CD4-positive, alpha-beta T cell (primary cell): ENCODE measurements around the gene ITPKB. TPM values are rescaled to one million over a fixed set of nuclear protein-coding genes. Genes with fewer than 3 reads are reported as not detected.

ENCODE experiments used
- ATAC-seq: fragments of 200-7000 bp; cut with Tn5 transposase; one replicate; pipeline ENCODE4 v1.10.0; 2022; ENCODE audit warnings: mild to moderate bottlenecking; ENCODE audit not compliant: poor library complexity
- CTCF ChIA-PET: fragments of 350-600 bp; sonication (Branson Sonifier 250); formaldehyde crosslinking; loops from one replicate; lab custom pipeline; 2021; ENCODE audit warnings: antibody characterized with exemption, inconsistent platforms; lab: Charles Lee
- POLR2A ChIA-PET: fragments of 350-600 bp; sonication (Branson Sonifier 250); formaldehyde crosslinking; loops from one replicate; lab custom pipeline; 2021; ENCODE audit warnings: antibody characterized with exemption, inconsistent platforms; lab: Charles Lee
- DNase-seq, 14 experiments: peaks; one replicate each; pipeline ENCODE4 v3.0.0-alpha.2; 2013 to 2020; ENCODE audit warnings: mixed read lengths in 2 of 14
- H3K27ac ChIP-seq, 2 donors: one replicate each; pipeline versions ENCODE4 v1.5.1 to v1.7.0; 2013; ENCODE audit warnings: low read length in 2 of 2, low read depth in 1 of 2, mild to moderate bottlenecking in 1 of 2
- H3K27me3 ChIP-seq, 2 experiments: 1 replicate in 1 of 2; 2 replicates in 1 of 2; pipeline versions ENCODE4 v1.6.1 to v1.7.0; 2013; ENCODE audit warnings: low read length in 2 of 2, control low read depth in 1 of 2, mild to moderate bottlenecking in 1 of 2, moderate library complexity in 1 of 2; ENCODE audit not compliant: insufficient read depth in 2 of 2, control insufficient read depth in 1 of 2
- H3K36me3 ChIP-seq: one replicate; pipeline ENCODE4 v1.6.1; 2013; ENCODE audit warnings: low read length, control low read depth; ENCODE audit not compliant: insufficient read depth
- H3K4me1 ChIP-seq: one replicate; pipeline ENCODE4 v1.6.1; 2013; ENCODE audit warnings: low read length, control low read depth; ENCODE audit not compliant: insufficient read depth
- H3K4me3 ChIP-seq: one replicate; pipeline ENCODE4 v1.5.1; 2013; ENCODE audit warnings: mild to moderate bottlenecking, low read length, moderate library complexity
- H3K9me3 ChIP-seq, 2 experiments: 1 replicate in 1 of 2; 2 replicates in 1 of 2; pipeline versions ENCODE4 v1.6.1 to v1.7.0; 2013; ENCODE audit warnings: low read length in 2 of 2, mild to moderate bottlenecking in 2 of 2, control low read depth in 1 of 2, moderate library complexity in 1 of 2; ENCODE audit not compliant: control insufficient read depth in 1 of 2, insufficient read depth in 1 of 2
- H3K27ac Mint-ChIP-seq: one replicate; pipeline ENCODE4 v1.8.0; 2020; ENCODE audit warnings: mixed read lengths
- H3K27me3 Mint-ChIP-seq: one replicate; pipeline ENCODE4 v1.8.0; 2021; ENCODE audit warnings: mixed read lengths
- H3K36me3 Mint-ChIP-seq: one replicate; pipeline ENCODE4 v1.8.0; 2021; ENCODE audit warnings: low read depth, mixed read lengths
- H3K4me1 Mint-ChIP-seq: one replicate; pipeline ENCODE4 v1.8.0; 2021; ENCODE audit warnings: low read depth, mixed read lengths
- H3K4me3 Mint-ChIP-seq: one replicate; pipeline ENCODE4 v1.8.0; 2020; ENCODE audit warnings: mild to moderate bottlenecking, mixed read lengths
- H3K9me3 Mint-ChIP-seq: one replicate; pipeline ENCODE4 v1.8.0; 2020; ENCODE audit warnings: mixed read lengths
- intact Hi-C, 2 experiments: fragments of 100-400 bp; cut with DNase I in 1 of 2; cut with micrococcal nuclease in 1 of 2; formaldehyde crosslinking; loops; one replicate each; pipeline versions ENCODE4 v1.15.1 to v1.9.0; 2023 to 2025; cut with DNase I, micrococcal nuclease
- total RNA-seq, 174 experiments: library from RNA in 2 of 174; stranded (reverse) in 2 of 174; gene quantifications; one replicate each; pipeline ENCODE4 v1.2.3 and lab custom pipeline; 2021 to 2026
- TF ChIP-seq, protein P1 (sequence below): fragments of 200-600 bp; IDR thresholded peaks from one replicate; pipeline ENCODE4 v1.8.0; 2022; ENCODE audit warnings: antibody characterized with exemption, mild to moderate bottlenecking

ITPKB gene
- total RNA-seq, 2 experiments from 2014 or later: 565 to 583 TPM

DNA sequence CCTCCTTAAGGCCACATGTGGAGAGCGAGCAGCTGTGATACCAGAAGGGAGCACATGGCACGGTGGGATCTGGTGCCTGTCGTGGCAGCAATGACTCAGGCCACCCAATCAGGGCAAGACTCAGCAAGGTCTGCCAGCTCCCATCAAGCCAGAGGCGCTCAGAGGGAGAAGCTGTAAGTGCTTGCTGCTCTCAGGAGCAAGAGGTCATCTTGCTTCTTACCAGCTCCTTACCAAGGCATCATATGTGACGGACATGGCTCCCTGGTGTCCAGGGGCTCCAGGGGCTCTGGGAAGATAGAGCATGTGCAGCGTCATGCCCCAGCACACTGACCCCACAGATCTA is 72.9 kb downstream of the ITPKB start:
- Mint-ChIP-seq H3K27ac (no peak overlapping the region), H3K9me3 (no peaks in the 10 kb centered on the region), H3K4me1 (peaks cover 16% of the 10 kb centered on the region), H3K36me3 (peaks cover 89% of the 10 kb centered on the region), H3K4me3 (no peak overlapping the region), H3K27me3 (no peaks in the 10 kb centered on the region)
- ChIA-PET POLR2A (interaction anchor here (0.6 to 1.0 kb wide), 2 partner anchors 8 to 73 kb away, joined by 3 to 4 read pairs; no protein-coding TSS in a partner anchor), CTCF (no interaction called here)
- intact Hi-C loops: no loop called here
- Histone ChIP-seq H3K4me1 (peaks cover 11% of the 10 kb centered on the region), H3K4me3 (no peak overlapping the region), H3K36me3 (peaks cover 43% of the 10 kb centered on the region), H3K9me3 (no peaks in the 10 kb centered on the region), H3K27me3 (no peaks in the 10 kb centered on the region), H3K27ac (no peak overlapping the region)
- DNase-seq (no peak), ATAC-seq (no peak)
- TF ChIP-seq, protein P1, sequence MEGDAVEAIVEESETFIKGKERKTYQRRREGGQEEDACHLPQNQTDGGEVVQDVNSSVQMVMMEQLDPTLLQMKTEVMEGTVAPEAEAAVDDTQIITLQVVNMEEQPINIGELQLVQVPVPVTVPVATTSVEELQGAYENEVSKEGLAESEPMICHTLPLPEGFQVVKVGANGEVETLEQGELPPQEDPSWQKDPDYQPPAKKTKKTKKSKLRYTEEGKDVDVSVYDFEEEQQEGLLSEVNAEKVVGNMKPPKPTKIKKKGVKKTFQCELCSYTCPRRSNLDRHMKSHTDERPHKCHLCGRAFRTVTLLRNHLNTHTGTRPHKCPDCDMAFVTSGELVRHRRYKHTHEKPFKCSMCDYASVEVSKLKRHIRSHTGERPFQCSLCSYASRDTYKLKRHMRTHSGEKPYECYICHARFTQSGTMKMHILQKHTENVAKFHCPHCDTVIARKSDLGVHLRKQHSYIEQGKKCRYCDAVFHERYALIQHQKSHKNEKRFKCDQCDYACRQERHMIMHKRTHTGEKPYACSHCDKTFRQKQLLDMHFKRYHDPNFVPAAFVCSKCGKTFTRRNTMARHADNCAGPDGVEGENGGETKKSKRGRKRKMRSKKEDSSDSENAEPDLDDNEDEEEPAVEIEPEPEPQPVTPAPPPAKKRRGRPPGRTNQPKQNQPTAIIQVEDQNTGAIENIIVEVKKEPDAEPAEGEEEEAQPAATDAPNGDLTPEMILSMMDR: no peak

DNA sequence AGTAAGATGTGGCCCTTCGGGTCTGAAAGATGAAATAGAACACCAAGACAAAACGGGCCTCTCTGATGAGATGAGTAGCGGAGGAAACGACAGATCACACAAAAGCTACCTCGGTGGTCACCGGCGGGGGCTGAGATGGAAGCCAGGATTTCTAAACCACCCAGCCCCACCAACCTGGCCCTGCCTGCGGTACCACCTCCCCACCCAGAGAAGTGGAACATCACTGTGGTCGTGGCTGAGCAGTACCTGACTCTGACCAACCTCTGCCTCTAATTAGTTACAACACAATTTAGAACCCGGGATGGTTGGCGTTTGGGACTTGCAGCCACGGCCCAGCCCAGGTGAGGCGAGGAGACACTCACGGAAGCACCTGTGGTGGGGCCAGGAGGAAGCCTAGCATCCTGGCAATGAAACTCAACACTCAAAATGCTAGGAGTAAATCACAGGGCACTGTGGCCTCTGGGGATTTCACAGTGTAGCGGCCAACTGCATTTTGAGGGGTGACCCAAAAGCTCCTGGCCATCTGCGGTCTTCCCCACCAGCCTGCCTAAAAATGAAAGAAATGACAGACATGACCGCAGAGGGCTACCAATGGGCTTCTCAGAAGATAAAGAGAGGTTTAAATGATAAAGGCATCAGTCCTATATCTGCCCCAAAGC is 73.4 kb downstream of the ITPKB start:
- H3K4me3 ChIP-seq: no peak overlapping the region
- Mint-ChIP-seq H3K9me3 (no peaks in the 10 kb centered on the region), H3K4me1 (peaks cover 11% of the 10 kb centered on the region), H3K4me3 (peak overlapping the region; percentile 77), H3K27ac (no peak overlapping the region), H3K27me3 (no peaks in the 10 kb centered on the region), H3K36me3 (peaks cover 89% of the 10 kb centered on the region)
- ChIA-PET POLR2A (interaction anchor here (0.6 to 1.0 kb wide), 2 partner anchors 9 to 74 kb away, joined by 3 to 4 read pairs; no protein-coding TSS in a partner anchor), CTCF (no interaction called here)
- intact Hi-C loops: no loop called here
- TF ChIP-seq, protein P1: no peak
- ATAC-seq (no peak), DNase-seq (no peak)
- H3K27me3 ChIP-seq: no peaks in the 10 kb centered on the region
- no peak overlapping the region for H3K27ac ChIP-seq
- H3K36me3 ChIP-seq: peaks cover 41% of the 10 kb centered on the region
- peaks cover 8% of the 10 kb centered on the region for H3K4me1 ChIP-seq
- H3K9me3 ChIP-seq: no peaks in the 10 kb centered on the region

DNA sequence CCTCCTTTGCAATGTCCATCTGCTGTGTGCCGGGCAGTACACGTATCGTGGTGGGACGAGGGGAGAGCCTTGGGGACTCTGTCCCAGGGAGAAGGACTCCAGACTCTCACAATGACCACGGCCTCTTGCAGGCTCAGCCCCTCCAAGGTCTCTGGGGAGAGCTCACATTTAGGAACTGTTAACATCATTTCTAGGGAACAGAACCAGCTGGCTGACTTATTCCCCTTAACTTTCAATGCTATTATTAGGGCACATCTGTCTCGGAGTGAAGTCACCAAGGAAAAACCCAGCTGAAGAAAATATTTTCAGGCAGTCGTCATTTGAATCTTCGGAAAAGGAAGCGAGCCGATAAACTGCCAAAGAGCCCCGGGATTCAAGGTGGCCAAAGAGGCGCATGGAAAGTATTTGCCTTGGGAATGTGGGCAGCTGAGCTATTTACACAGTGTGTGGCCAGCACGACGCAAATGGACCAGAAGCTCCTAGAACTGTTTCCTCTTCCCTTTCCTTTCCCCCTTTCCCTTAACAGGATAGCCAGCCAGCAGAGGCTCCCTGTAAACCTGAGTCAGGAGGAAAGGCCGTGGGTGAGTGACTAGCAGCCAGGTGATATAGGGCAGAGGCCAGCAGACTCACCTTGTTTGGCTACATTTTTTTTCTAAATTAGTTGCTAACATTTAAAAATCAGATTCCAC is 74.5 kb downstream of the ITPKB start:
- peaks cover 43% of the 10 kb centered on the region for H3K36me3 ChIP-seq
- H3K36me3 Mint-ChIP-seq: peaks cover 88% of the 10 kb centered on the region
- H3K27me3 Mint-ChIP-seq: no peaks in the 10 kb centered on the region
- ChIA-PET POLR2A (interaction anchor here (1.4 to 5.2 kb wide), 5 partner anchors 8 to 48 kb away, joined by 4 to 40 read pairs (median 9); no protein-coding TSS in a partner anchor), CTCF (interaction anchor here (0.8 to 4.3 kb wide), 6 partner anchors 8 to 69 kb away, joined by 3 to 17 read pairs (median 6); no protein-coding TSS in a partner anchor)
- peaks cover 3% of the 10 kb centered on the region for H3K4me1 ChIP-seq
- H3K27me3 ChIP-seq: no peaks in the 10 kb centered on the region
- no peak overlapping the region for H3K4me3 ChIP-seq
- H3K27ac Mint-ChIP-seq: no peak overlapping the region
- no peak for DNase-seq
- peaks cover 5% of the 10 kb centered on the region for H3K4me1 Mint-ChIP-seq
- H3K4me3 Mint-ChIP-seq: peak overlapping the region; percentile 71
- intact Hi-C loops: loop anchor here in 1 of 2 experiments (5.0 kb wide), 1 partner anchor 38 kb away; no protein-coding TSS in a partner anchor
- ATAC-seq: no peak
- peak overlapping the region in 1 of 2 donors; percentile 47 for H3K27ac ChIP-seq
- no peaks in the 10 kb centered on the region for H3K9me3 Mint-ChIP-seq
- TF ChIP-seq, protein P1: no peak
- no peaks in the 10 kb centered on the region for H3K9me3 ChIP-seq
